Loucy (cell line): Measurements from ENCODE around the gene SLAMF6.
A peak's percentile ranks its signal among the peaks of the same experiment; 100 is the strongest.

Experiments
- H2AFZ ChIP-seq: fragments of 200-600 bp; sonication (generic); 2 replicates; pipeline ENCODE4 v1.6.0; 2016; ENCODE audit warnings: antibody characterized with exemption, mild to moderate bottlenecking, low read length, moderate library complexity
- H3F3A ChIP-seq: fragments of 200-600 bp; 2 replicates; pipeline ENCODE4 v1.6.0; 2016; ENCODE audit warnings: antibody characterized with exemption, low read depth, mild to moderate bottlenecking
- H3K27me3 ChIP-seq: fragments of 200-600 bp; sonication (generic); 2 replicates; pipeline ENCODE4 v1.6.1; 2014; ENCODE audit warnings: low read length, mild to moderate bottlenecking; ENCODE audit not compliant: insufficient read depth, poor library complexity, severe bottlenecking
- H3K36me3 ChIP-seq: fragments of 200-600 bp; sonication (generic); 2 replicates; pipeline ENCODE4 v1.6.1; 2016; ENCODE audit warnings: low read length; ENCODE audit not compliant: insufficient read depth
- H3K4me1 ChIP-seq: fragments of 200-600 bp; sonication (generic); 2 replicates; pipeline ENCODE4 v1.5.1; 2014; ENCODE audit warnings: low read length, mild to moderate bottlenecking; ENCODE audit not compliant: insufficient read depth, poor library complexity, severe bottlenecking
- H3K4me2 ChIP-seq: fragments of 200-600 bp; sonication (generic); 2 replicates; pipeline ENCODE4 v1.6.0; 2014; ENCODE audit warnings: antibody characterized with exemption, low read length, low read depth, mild to moderate bottlenecking; ENCODE audit not compliant: poor library complexity, severe bottlenecking
- H3K4me3 ChIP-seq: fragments of 200-600 bp; sonication (generic); 2 replicates; pipeline ENCODE4 v1.5.1; 2014; ENCODE audit warnings: low read length, mild to moderate bottlenecking, mixed read lengths; ENCODE audit not compliant: poor library complexity, severe bottlenecking
- H3K79me2 ChIP-seq: fragments of 200-600 bp; sonication (generic); 2 replicates; pipeline ENCODE4 v1.6.1; 2014; ENCODE audit warnings: low read length; ENCODE audit not compliant: insufficient read depth
- H3K9ac ChIP-seq: fragments of 200-600 bp; sonication (generic); 2 replicates; pipeline ENCODE4 v1.6.0; 2014; ENCODE audit warnings: mild to moderate bottlenecking, low read depth, low read length, moderate library complexity; ENCODE audit not compliant: poor library complexity, severe bottlenecking
- H3K9me2 ChIP-seq: fragments of 200-600 bp; sonication (generic); replicated peaks from 2 replicates; pipeline ENCODE4 v1.6.1; 2016; ENCODE audit warnings: low read depth, low read length, mixed read lengths
- H3K9me3 ChIP-seq: fragments of 200-600 bp; sonication (generic); 2 replicates; pipeline ENCODE4 v1.6.1; 2014; ENCODE audit warnings: mild to moderate bottlenecking, antibody characterized with exemption, low read length, low read depth; ENCODE audit not compliant: insufficient read depth
- H4K20me1 ChIP-seq: fragments of 200-600 bp; sonication (generic); 2 replicates; pipeline ENCODE4 v1.6.0; 2014; ENCODE audit warnings: antibody characterized with exemption, low read length, mild to moderate bottlenecking; ENCODE audit not compliant: insufficient read depth, poor library complexity, severe bottlenecking
- CTCF ChIP-seq: fragments of 200-600 bp; sonication (generic); conservative IDR thresholded peaks from 2 replicates; pipeline ENCODE4 v1.5.1; 2014; ENCODE audit warnings: mild to moderate bottlenecking, antibody characterized with exemption, low read length
- EZH2phosphoT487 ChIP-seq: fragments of 200-600 bp; IDR thresholded peaks from 2 replicates; pipeline ENCODE4 v1.6.1; 2018; ENCODE audit warnings: antibody characterized with exemption, mild to moderate bottlenecking, moderate library complexity, borderline replicate concordance

SLAMF6 gene

DNA sequence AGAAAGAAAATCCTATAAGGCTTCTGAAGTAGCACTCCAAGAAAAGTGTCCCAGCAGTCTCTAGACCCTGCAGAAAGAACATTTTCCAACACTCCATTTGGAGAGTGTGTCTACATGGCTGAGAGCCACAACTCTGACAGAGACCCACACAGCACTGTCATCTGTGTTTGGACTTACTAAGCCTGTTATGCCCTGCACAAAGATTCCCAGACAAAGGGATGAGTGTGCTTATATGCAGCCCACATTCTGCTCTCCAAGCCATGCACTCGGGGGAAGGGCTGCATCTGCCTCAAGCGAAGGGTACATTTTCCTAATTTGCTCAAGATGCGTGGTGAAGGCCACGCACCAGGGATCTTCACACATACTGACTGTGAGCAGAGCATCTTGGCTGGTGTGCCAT, 24.4 kb upstream of the SLAMF6 start:
- Histone ChIP-seq H3K9me2 (no peaks in the 10 kb centered on the region), H3K4me1 (peaks cover 13% of the 10 kb centered on the region), H3K36me3 (peaks cover 9% of the 10 kb centered on the region; the same call in 1 of the 2 replicates), H3F3A (no peaks in the 10 kb centered on the region), H3K4me2 (no peak overlapping the region), H3K79me2 (no peaks in the 10 kb centered on the region), H4K20me1 (no peaks in the 10 kb centered on the region), H3K9me3 (no peaks in the 10 kb centered on the region), H3K27me3 (no peaks in the 10 kb centered on the region), H3K9ac (no peak overlapping the region), H3K4me3 (no peak overlapping the region), H2AFZ (no peak overlapping the region)
- TF ChIP-seq EZH2phosphoT487 (no peak), CTCF (no peak)

- TF ChIP-seq CTCF = no peak
- no peak for TF ChIP-seq EZH2phosphoT487
- Histone ChIP-seq H2AFZ (no peak overlapping the region), H3K9ac (no peak overlapping the region), H3F3A (no peaks in the 10 kb centered on the region), H3K4me3 (no peak overlapping the region), H4K20me1 (no peaks in the 10 kb centered on the region), H3K79me2 (no peaks in the 10 kb centered on the region), H3K9me3 (no peaks in the 10 kb centered on the region), H3K27me3 (no peaks in the 10 kb centered on the region), H3K4me1 (peaks cover 18% of the 10 kb centered on the region), H3K9me2 (no peaks in the 10 kb centered on the region), H3K4me2 (no peak overlapping the region), H3K36me3 (peaks cover 6% of the 10 kb centered on the region; the same call in 1 of the 2 replicates)
Measured at GRCh38 chr1:160546942-160547341, 23.9 kb upstream of the SLAMF6 start.

DNA sequence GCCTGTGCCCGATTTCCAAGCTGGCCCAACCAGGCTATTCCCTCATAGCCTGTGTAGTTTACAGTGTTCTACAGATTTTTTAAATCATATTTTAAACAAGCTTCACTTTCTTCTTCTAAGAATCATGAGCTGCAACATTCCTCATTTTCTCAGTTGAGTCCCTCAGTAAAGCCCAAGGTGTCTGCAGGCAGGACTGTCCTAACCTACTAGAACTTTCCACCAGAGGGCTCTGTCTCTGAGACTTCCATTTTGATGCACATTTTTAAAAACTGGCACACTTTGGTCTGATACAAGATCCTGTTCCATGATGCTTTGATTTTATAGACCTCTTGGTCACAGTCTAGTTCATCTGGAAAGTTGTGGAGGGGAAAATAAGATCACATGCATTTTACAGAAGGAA, 21.6 kb upstream of the SLAMF6 start:
- no peaks in the 10 kb centered on the region; the same call in 1 of the 2 replicates for H3K36me3 ChIP-seq
- H4K20me1 ChIP-seq = no peaks in the 10 kb centered on the region
- H3K4me1 ChIP-seq = peaks cover 37% of the 10 kb centered on the region
- no peaks in the 10 kb centered on the region for H3K9me2 ChIP-seq
- peaks cover 14% of the 10 kb centered on the region for H3F3A ChIP-seq
- peak overlapping the region; percentile 24; the same call in 1 of the 2 replicates for H2AFZ ChIP-seq
- H3K79me2 ChIP-seq = no peaks in the 10 kb centered on the region
- H3K9ac ChIP-seq = no peak overlapping the region
- TF ChIP-seq CTCF = peak; percentile 81
- TF ChIP-seq EZH2phosphoT487 = no peak
- no peak overlapping the region for H3K4me2 ChIP-seq
- no peak overlapping the region for H3K4me3 ChIP-seq
- no peaks in the 10 kb centered on the region for H3K9me3 ChIP-seq
- H3K27me3 ChIP-seq = no peaks in the 10 kb centered on the region
